HG03571 (cell line): ENCODE results near the gene SHC1.

Experiments used
- ATAC-seq: cut with Tn5 transposase; IDR thresholded peaks from one replicate; pipeline ENCODE4 v1.9.1; 2021; ENCODE audit not compliant: unreplicated experiment

Gene SHC1

GRCh38 chr1:154940651-154941194, 29.8 kb downstream of the SHC1 start:
- no peak for ATAC-seq

GRCh38 chr1:154940213-154940560, 30.4 kb downstream of the SHC1 start:
- ATAC-seq = no peak

- no peak for ATAC-seq
These were observed 31.7 kb downstream of the SHC1 start for GRCh38 chr1:154938604-154939399.

- ATAC-seq = no peak
These were observed 32.6 kb downstream of the SHC1 start for GRCh38 chr1:154937988-154938386.

- ATAC-seq = peak; percentile 53
These were observed 33.2 kb downstream of the SHC1 start for GRCh38 chr1:154937085-154937987.

GRCh38 chr1:154936555-154937084, 33.9 kb downstream of the SHC1 start, which contains the start of gene PMVK:
Gene PMVK (minus strand): TSS chr1:154936719. CDS start chr1:154936685, 34 bp downstream.
- peak; percentile 54 for ATAC-seq

- no peak for ATAC-seq
These were observed 34.6 kb downstream of the SHC1 start for GRCh38 chr1:154935749-154936554.

- no peak for ATAC-seq
These were observed 36.1 kb downstream of the SHC1 start for GRCh38 chr1:154934358-154934948.

GRCh38 chr1:154931940-154932487, 38.5 kb downstream of the SHC1 start:
- ATAC-seq = no peak

- ATAC-seq = no peak
These were observed 44.3 kb downstream of the SHC1 start for GRCh38 chr1:154926201-154926600.

GRCh38 chr1:154925335-154926170, 45.0 kb downstream of the SHC1 start:
- no peak for ATAC-seq

GRCh38 chr1:154923695-154924094, 46.9 kb downstream of the SHC1 start:
- no peak for ATAC-seq

- ATAC-seq = no peak
These were observed 57.3 kb downstream of the SHC1 start for GRCh38 chr1:154913273-154913672.

GRCh38 chr1:154912755-154913154, 57.8 kb downstream of the SHC1 start:
- ATAC-seq = no peak
